M059J (cell line): ENCODE measurements around the gene RAD50. TPM values are rescaled to one million over a fixed set of nuclear protein-coding genes. Genes with fewer than 3 reads are reported as not detected.

Experiments used
- total RNA-seq: library from RNA; depleted of rRNA; stranded (reverse); fragments of >200 nt; shearing (Covaris generic); gene quantifications from 2 replicates; pipeline ENCODE4 v1.2.3, GENCODE V29; 2014; rRNA removed

RAD50 gene
- total RNA-seq, 1 experiment from 2014 or later: 14.3 TPM

Other genes starting within 250 kb of the RAD50 start
- gene SLC22A5, start 187.3 kb upstream of the RAD50 start, total RNA-seq: 3.7 and 4.5 TPM in 2 replicates
- gene IRF1, start 66.2 kb upstream of the RAD50 start, total RNA-seq: 31.7 and 36.1 TPM in 2 replicates
- gene IL5, start 13.5 kb upstream of the RAD50 start, total RNA-seq: not detected in 2 replicates
- gene IL13, start 101.2 kb downstream of the RAD50 start, total RNA-seq: not detected in 2 replicates
- not detected in 2 replicates for gene IL4, start 117.0 kb downstream of the RAD50 start, total RNA-seq
- 4.7 and 5.5 TPM in 2 replicates for gene KIF3A, start 180.6 kb downstream of the RAD50 start, total RNA-seq
- not detected in 2 replicates for gene CCNI2, start 190.4 kb downstream of the RAD50 start, total RNA-seq
- gene SEPTIN8, start 220.3 kb downstream of the RAD50 start, total RNA-seq: 26.9 and 41.7 TPM in 2 replicates